IMR-90 (cell line): Measurements from ENCODE around the gene TTBK2. TPM values are rescaled to one million over a fixed set of nuclear protein-coding genes. Genes with fewer than 3 reads are reported as not detected.

ENCODE experiments used
- ATAC-seq: fragments of 200-7000 bp; cut with Tn5 transposase; 2 replicates; pipeline ENCODE4 v1.9.1; 2020; ENCODE audit warnings: low read depth, mild to moderate bottlenecking, moderate library complexity
- BruUV-seq: library from RNA; stranded (reverse); fragments of 400-500 nt; replicated peaks from 2 replicates; lab custom pipeline; 2021; lab: Mats Ljungman, UMichigan
- CTCF ChIA-PET: fragments of 300-600 bp; formaldehyde crosslinking; extraction: SDS; loops from one replicate; lab custom pipeline; 2021; ENCODE audit warnings: antibody characterized with exemption; lab: Yijun Ruan, JAX
- POLR2A ChIA-PET: fragments of 300-600 bp; sonication (Branson Sonifier 250); formaldehyde crosslinking; loops from one replicate; lab custom pipeline; 2022; ENCODE audit warnings: antibody characterized with exemption; ENCODE audit not compliant: unreplicated experiment; lab: Charles Lee
- DNase-seq: peaks from one replicate; pipeline ENCODE4 v3.0.0; 2013
- H2AFZ ChIP-seq: replicated peaks from 2 replicates; pipeline ENCODE3; 2013; ENCODE audit warnings: low read length, mild to moderate bottlenecking; ENCODE audit not compliant: poor library complexity
- H2AK5ac ChIP-seq: 2 replicates; pipeline ENCODE4 v1.6.1; 2013; ENCODE audit warnings: low read depth, low read length, inconsistent platforms
- H2AK9ac ChIP-seq: replicated peaks from 2 replicates; pipeline ENCODE3; 2013; ENCODE audit warnings: mild to moderate bottlenecking, low read depth, low read length, moderate library complexity; ENCODE audit not compliant: poor library complexity
- H2BK120ac ChIP-seq: 2 replicates; pipeline ENCODE4 v1.6.1; 2013; ENCODE audit warnings: low read depth, low read length, inconsistent platforms
- H2BK15ac ChIP-seq: 3 replicates; pipeline ENCODE4 v1.6.1; 2013; ENCODE audit warnings: low read depth, low read length, inconsistent platforms
- H2BK20ac ChIP-seq: 2 replicates; pipeline ENCODE4 v1.6.1; 2013; ENCODE audit warnings: low read depth, mild to moderate bottlenecking, inconsistent platforms, low read length, moderate library complexity
- H2BK5ac ChIP-seq: 2 replicates; pipeline ENCODE4 v1.6.1; 2013; ENCODE audit warnings: mild to moderate bottlenecking, low read depth, low read length, inconsistent platforms; ENCODE audit not compliant: poor library complexity, severe bottlenecking
- H3K14ac ChIP-seq: replicated peaks from 2 replicates; pipeline ENCODE4 v1.6.1; 2013; ENCODE audit warnings: low read depth, low read length, inconsistent platforms
- H3K18ac ChIP-seq: 2 replicates; pipeline ENCODE4 v1.6.1; 2013; ENCODE audit warnings: low read depth, low read length, control low read depth
- H3K23ac ChIP-seq: 2 replicates; pipeline ENCODE4 v1.6.1; 2013; ENCODE audit warnings: low read depth, low read length, inconsistent platforms
- H3K27ac ChIP-seq: 2 replicates; pipeline ENCODE4 v1.5.1; 2013; ENCODE audit warnings: mild to moderate bottlenecking, control low read depth, low read length; ENCODE audit not compliant: insufficient read depth
- H3K27me3 ChIP-seq: 2 replicates; pipeline ENCODE4 v1.6.1; 2013; ENCODE audit warnings: low read length; ENCODE audit not compliant: control insufficient read depth, insufficient read depth
- H3K36me3 ChIP-seq: 2 replicates; pipeline ENCODE4 v1.6.1; 2013; ENCODE audit warnings: low read length, mixed read lengths; ENCODE audit not compliant: control insufficient read depth, insufficient read depth
- H3K4ac ChIP-seq: 2 replicates; pipeline ENCODE4 v1.6.1; 2013; ENCODE audit warnings: low read depth, low read length, inconsistent platforms
- H3K4me1 ChIP-seq: 2 replicates; pipeline ENCODE4 v1.6.1; 2013; ENCODE audit warnings: low read length, mixed read lengths; ENCODE audit not compliant: control insufficient read depth, insufficient read depth
- H3K4me2 ChIP-seq: 2 replicates; pipeline ENCODE4 v1.6.1; 2013; ENCODE audit warnings: low read depth, mild to moderate bottlenecking, control low read depth, low read length, moderate library complexity
- H3K4me3 ChIP-seq: 2 replicates; pipeline ENCODE4 v1.5.1; 2013; ENCODE audit warnings: low read depth, mild to moderate bottlenecking, control low read depth, low read length, moderate library complexity; ENCODE audit not compliant: insufficient read depth
- H3K56ac ChIP-seq: 2 replicates; pipeline ENCODE4 v1.6.1; 2013; ENCODE audit warnings: low read length, inconsistent platforms; ENCODE audit not compliant: insufficient read depth; ENCODE audit errors: extremely low read depth
- H3K79me1 ChIP-seq, 2 experiments: 2 replicates each; pipeline ENCODE4 v1.6.1; 2013; ENCODE audit warnings: low read length in 2 of 2, inconsistent platforms in 1 of 2, low read depth in 1 of 2
- H3K9ac ChIP-seq: 2 replicates; pipeline ENCODE4 v1.6.1; 2013; ENCODE audit warnings: low read depth, low read length, control low read depth
- H3K9me1 ChIP-seq: 2 replicates; pipeline ENCODE4 v1.6.1; 2013; ENCODE audit warnings: low read length, inconsistent platforms; ENCODE audit not compliant: insufficient read depth
- H3K9me3 ChIP-seq: 2 replicates; pipeline ENCODE4 v1.6.1; 2013; ENCODE audit warnings: low read length; ENCODE audit not compliant: control insufficient read depth, insufficient read depth
- H4K20me1 ChIP-seq: 2 replicates; pipeline ENCODE4 v1.6.1; 2013; ENCODE audit warnings: low read length, inconsistent platforms; ENCODE audit not compliant: insufficient read depth
- H4K5ac ChIP-seq: 2 replicates; pipeline ENCODE4 v1.6.1; 2013; ENCODE audit warnings: mild to moderate bottlenecking, low read depth, low read length, control low read depth
- H4K8ac ChIP-seq, 2 experiments: 2 replicates each; pipeline ENCODE4 v1.6.1; 2013; ENCODE audit warnings: low read depth in 2 of 2, low read length in 2 of 2, control low read depth in 1 of 2, inconsistent platforms in 1 of 2
- H4K91ac ChIP-seq: 2 replicates; pipeline ENCODE4 v1.6.1; 2013; ENCODE audit warnings: low read depth, low read length, inconsistent platforms; ENCODE audit not compliant: insufficient read depth
- FOS ChIP-seq: fragments of 150-350 bp; IDR thresholded peaks from 2 replicates; pipeline ENCODE4 v1.6.1; 2016; ENCODE audit warnings: low read depth, low read length
- NFE2L2 ChIP-seq: fragments of 150-350 bp; IDR thresholded peaks from 2 replicates; pipeline ENCODE4 v1.6.1; 2016; ENCODE audit warnings: low read depth, mild to moderate bottlenecking, low read length
- RAD21 ChIP-seq: IDR thresholded peaks from 2 replicates; pipeline ENCODE4 v1.6.1; 2012; ENCODE audit warnings: low read length, improper control_type of control experiment
- RCOR1 ChIP-seq: IDR thresholded peaks from 2 replicates; pipeline ENCODE4 v1.6.1; 2012; ENCODE audit warnings: mild to moderate bottlenecking, low read length, improper control_type of control experiment; ENCODE audit not compliant: insufficient replicate concordance
- WGBS, 2 experiments: methylation state at CpG; one replicate each; pipeline versions ENCODE4 v1.1.5 to v1.1.7; 2013; ENCODE audit warnings: missing lambda C conversion rate in 2 of 2; ENCODE audit not compliant: insufficient read length in 1 of 2; ENCODE audit errors: extremely low coverage in 2 of 2; 5-methylcytosine and 5-hydroxymethylcytosine counted together
- dilution Hi-C: fragments of 300-500 bp; cut with HindIII; formaldehyde crosslinking; loops from one replicate; pipeline ENCODE4 v1.14.3; 2018; ENCODE audit warnings: low sequenced_read_pairs; ENCODE audit not compliant: unreplicated experiment
- in situ Hi-C: fragments of 300-500 bp; cut with MboI; formaldehyde crosslinking; loops from 3 replicates; pipeline ENCODE4 v1.14.3; 2019; ENCODE audit warnings: low sequenced_read_pairs, inconsistent platforms, mixed read lengths
- intact Hi-C: fragments of 100-400 bp; cut with micrococcal nuclease; formaldehyde crosslinking; loops from 2 replicates; pipeline ENCODE4 v1.10.0; 2022
- polyA plus RNA-seq, 3 experiments: library from polyadenylated mRNA; depleted of rRNA; stranded (reverse); fragments of >200 nt; gene quantifications; 2 replicates each; pipeline ENCODE4 v1.2.3, GENCODE V29; 2012; ENCODE audit warnings: low replicate concordance in 1 of 3
- total RNA-seq: library from RNA; depleted of rRNA; stranded (reverse); fragments of >200 nt; gene quantifications from 2 replicates; pipeline ENCODE4 v1.2.3, GENCODE V29; 2012
- TF ChIP-seq, protein P1 (sequence below): conservative IDR thresholded peaks from 2 replicates; pipeline ENCODE4 v1.5.1; 2012; ENCODE audit warnings: mild to moderate bottlenecking, low read depth, low read length, improper control_type of control experiment
- TF ChIP-seq, protein P2 (sequence below): fragments of 150-350 bp; IDR thresholded peaks from 2 replicates; pipeline ENCODE4 v1.6.1; 2016; ENCODE audit warnings: low read depth, mild to moderate bottlenecking, low read length, moderate library complexity, borderline replicate concordance

The TTBK2 gene
- total and polyA plus RNA-seq, 2 of the 4 experiments (the other 2 are of a cell fraction): 2.4 to 3.2 TPM

- Histone ChIP-seq H3K14ac (no peak overlapping the region), H4K91ac (no peak overlapping the region), H3K36me3 (peaks cover 71% of the 10 kb centered on the region), H3K27ac (no peak overlapping the region), H2AK5ac (no peak overlapping the region), H3K23ac (no peak overlapping the region), H3K56ac (no peak overlapping the region), H4K5ac (no peak overlapping the region), H3K18ac (no peak overlapping the region), H3K9me3 (no peaks in the 10 kb centered on the region), H3K4me1 (peaks cover 5% of the 10 kb centered on the region), H3K4ac (no peak overlapping the region), H3K9ac (no peak overlapping the region), H3K4me3 (no peak overlapping the region), H2BK120ac (no peak overlapping the region), H4K8ac (no peak overlapping the region), H2BK5ac (no peak overlapping the region), H3K4me2 (no peak overlapping the region), H3K79me1 (peaks cover 19 to 20% of the 10 kb centered on the region in 2 experiments), H2AFZ (no peak overlapping the region), H4K20me1 (peaks cover 11% of the 10 kb centered on the region), H2AK9ac (no peak overlapping the region), H3K9me1 (peaks cover 11% of the 10 kb centered on the region; the same call in 1 of the 2 replicates), H2BK15ac (no peak overlapping the region), H2BK20ac (no peak overlapping the region), H3K27me3 (no peaks in the 10 kb centered on the region)
- POLR2A ChIA-PET: no interaction called here
- DNase-seq (no peak), ATAC-seq (no peak)
- BruUV-seq: no TSS peak
- in situ Hi-C loops (no loop called here), dilution Hi-C loops (no loop called here), intact Hi-C loops (no loop called here)
- 100% methylated on average over 4 of the region's 15 CpGs; no CpG with 5 or more reads in 1 of the 2 experiments for WGBS, 2 experiments
- CTCF ChIA-PET: no interaction called here
- TF ChIP-seq, protein P1, sequence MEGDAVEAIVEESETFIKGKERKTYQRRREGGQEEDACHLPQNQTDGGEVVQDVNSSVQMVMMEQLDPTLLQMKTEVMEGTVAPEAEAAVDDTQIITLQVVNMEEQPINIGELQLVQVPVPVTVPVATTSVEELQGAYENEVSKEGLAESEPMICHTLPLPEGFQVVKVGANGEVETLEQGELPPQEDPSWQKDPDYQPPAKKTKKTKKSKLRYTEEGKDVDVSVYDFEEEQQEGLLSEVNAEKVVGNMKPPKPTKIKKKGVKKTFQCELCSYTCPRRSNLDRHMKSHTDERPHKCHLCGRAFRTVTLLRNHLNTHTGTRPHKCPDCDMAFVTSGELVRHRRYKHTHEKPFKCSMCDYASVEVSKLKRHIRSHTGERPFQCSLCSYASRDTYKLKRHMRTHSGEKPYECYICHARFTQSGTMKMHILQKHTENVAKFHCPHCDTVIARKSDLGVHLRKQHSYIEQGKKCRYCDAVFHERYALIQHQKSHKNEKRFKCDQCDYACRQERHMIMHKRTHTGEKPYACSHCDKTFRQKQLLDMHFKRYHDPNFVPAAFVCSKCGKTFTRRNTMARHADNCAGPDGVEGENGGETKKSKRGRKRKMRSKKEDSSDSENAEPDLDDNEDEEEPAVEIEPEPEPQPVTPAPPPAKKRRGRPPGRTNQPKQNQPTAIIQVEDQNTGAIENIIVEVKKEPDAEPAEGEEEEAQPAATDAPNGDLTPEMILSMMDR: no peak
- no peak for TF ChIP-seq RAD21
- TF ChIP-seq FOS: no peak
- no peak for TF ChIP-seq RCOR1
- no peak for TF ChIP-seq NFE2L2
- TF ChIP-seq, protein P2, sequence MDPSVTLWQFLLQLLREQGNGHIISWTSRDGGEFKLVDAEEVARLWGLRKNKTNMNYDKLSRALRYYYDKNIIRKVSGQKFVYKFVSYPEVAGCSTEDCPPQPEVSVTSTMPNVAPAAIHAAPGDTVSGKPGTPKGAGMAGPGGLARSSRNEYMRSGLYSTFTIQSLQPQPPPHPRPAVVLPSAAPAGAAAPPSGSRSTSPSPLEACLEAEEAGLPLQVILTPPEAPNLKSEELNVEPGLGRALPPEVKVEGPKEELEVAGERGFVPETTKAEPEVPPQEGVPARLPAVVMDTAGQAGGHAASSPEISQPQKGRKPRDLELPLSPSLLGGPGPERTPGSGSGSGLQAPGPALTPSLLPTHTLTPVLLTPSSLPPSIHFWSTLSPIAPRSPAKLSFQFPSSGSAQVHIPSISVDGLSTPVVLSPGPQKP: no peak
These were observed 188.3 kb downstream of the TTBK2 start for GRCh38 chr15:42732095-42732827.
